Measurements from ENCODE around the gene LY6G6F.

- no peak for TF ChIP-seq EZH2 (IDR thresholded peaks at IDR 0.05; ENCODE audit: borderline replicate concordance, control insufficient read depth, low read depth, low read length)
- no peak for TF ChIP-seq TAF1 (IDR thresholded peaks at IDR 0.05; ENCODE audit: borderline replicate concordance, low read depth, low read length)
- TF ChIP-seq ZZZ3 (IDR thresholded peaks at IDR 0.05; ENCODE audit: control insufficient read depth, insufficient read length, low read depth), result no peak
- TF ChIP-seq POLR2A (IDR thresholded peaks at IDR 0.05; ENCODE audit: low read depth, low read length), result no peak
- TF ChIP-seq BACH1 (IDR thresholded peaks at IDR 0.05; ENCODE audit: borderline replicate concordance), result no peak
These were observed 49.1 kb upstream of the LY6G6F start for GRCh38 chr6:31657406-31658157.

Measured in GM12878 (cell line).